Neutrophil (primary cell): ENCODE measurements around the gene MAPKAPK2.

ENCODE experiments used
- H3K27ac ChIP-seq: fragments of 200-600 bp; sonication (generic); 2 replicates; pipeline ENCODE4 v1.5.1; 2016; ENCODE audit warnings: mild to moderate bottlenecking, moderate library complexity
- H3K27me3 ChIP-seq: fragments of 200-600 bp; sonication (generic); 2 replicates; pipeline ENCODE4 v1.6.0; 2016; ENCODE audit warnings: mild to moderate bottlenecking
- H3K36me3 ChIP-seq: fragments of 200-600 bp; sonication (generic); 2 replicates; pipeline ENCODE4 v1.5.1; 2017
- H3K4me1 ChIP-seq, 2 experiments: fragments of 200-600 bp in 1 of 2; sonication (generic) in 1 of 2; 1 replicate in 1 of 2; 2 replicates in 1 of 2; pipeline versions ENCODE4 v1.5.1 to v1.6.1; 2013 to 2016; ENCODE audit warnings: low read depth in 1 of 2, low read length in 1 of 2, mild to moderate bottlenecking in 1 of 2, moderate library complexity in 1 of 2; ENCODE audit not compliant: control insufficient read depth in 1 of 2, insufficient read depth in 1 of 2
- H3K4me3 ChIP-seq, 2 experiments: fragments of 200-600 bp in 1 of 2; sonication (generic) in 1 of 2; 1 replicate in 1 of 2; 2 replicates in 1 of 2; pipeline ENCODE4 v1.5.1; 2013 to 2016; ENCODE audit warnings: low read depth in 1 of 2, low read length in 1 of 2, mild to moderate bottlenecking in 1 of 2, moderate library complexity in 1 of 2
- H3K9me3 ChIP-seq: fragments of 200-600 bp; sonication (generic); 2 replicates; pipeline ENCODE4 v1.5.1; 2016
- CTCF ChIP-seq: fragments of 200-600 bp; sonication (generic); IDR thresholded peaks from 2 replicates; pipeline ENCODE4 v1.5.1; 2016; ENCODE audit warnings: antibody characterized with exemption

MAPKAPK2 gene

GRCh38 chr1:206662396-206663092 lies 22.2 kb upstream of the MAPKAPK2 start:
- no peak for TF ChIP-seq CTCF
- H3K4me3 ChIP-seq, result no peak overlapping the region
- no peaks in the 10 kb centered on the region for H3K9me3 ChIP-seq
- peaks cover 14 to 26% of the 10 kb centered on the region in 2 experiments for H3K4me1 ChIP-seq
- peaks cover 32% of the 10 kb centered on the region for H3K27me3 ChIP-seq
- no peaks in the 10 kb centered on the region for H3K36me3 ChIP-seq
- H3K27ac ChIP-seq, result no peak overlapping the region

GRCh38 chr1:206663362-206663761 lies 21.3 kb upstream of the MAPKAPK2 start:
- no peak overlapping the region for H3K27ac ChIP-seq
- no peak for TF ChIP-seq CTCF
- no peak overlapping the region for H3K4me3 ChIP-seq
- H3K36me3 ChIP-seq, result no peaks in the 10 kb centered on the region
- no peaks in the 10 kb centered on the region for H3K9me3 ChIP-seq
- peaks cover 14 to 22% of the 10 kb centered on the region in 2 experiments for H3K4me1 ChIP-seq
- peaks cover 24% of the 10 kb centered on the region for H3K27me3 ChIP-seq

GRCh38 chr1:206663832-206664652 lies 20.7 kb upstream of the MAPKAPK2 start:
- peak; percentile 70 for TF ChIP-seq CTCF
- Histone ChIP-seq H3K27me3 (peaks cover 21% of the 10 kb centered on the region), H3K4me1 (peaks cover 14 to 16% of the 10 kb centered on the region in 2 experiments), H3K27ac (no peak overlapping the region), H3K36me3 (no peaks in the 10 kb centered on the region), H3K9me3 (no peaks in the 10 kb centered on the region), H3K4me3 (peak overlapping the region in 1 of 2 experiments; percentile 14)

- Histone ChIP-seq H3K27me3 (peaks cover 21% of the 10 kb centered on the region), H3K27ac (no peak overlapping the region), H3K4me3 (no peak overlapping the region), H3K9me3 (no peaks in the 10 kb centered on the region), H3K4me1 (peaks cover 14 to 16% of the 10 kb centered on the region in 2 experiments), H3K36me3 (no peaks in the 10 kb centered on the region)
- no peak for TF ChIP-seq CTCF
Observed at GRCh38 chr1:206664740-206665139, 20.0 kb upstream of the MAPKAPK2 start.

- TF ChIP-seq CTCF, result no peak
- H3K36me3 ChIP-seq, result no peaks in the 10 kb centered on the region
- H3K27ac ChIP-seq, result no peak overlapping the region
- H3K9me3 ChIP-seq, result no peaks in the 10 kb centered on the region
- no peak overlapping the region for H3K4me3 ChIP-seq
- peaks cover 14 to 16% of the 10 kb centered on the region in 2 experiments for H3K4me1 ChIP-seq
- H3K27me3 ChIP-seq, result peaks cover 21% of the 10 kb centered on the region
Observed at GRCh38 chr1:206666031-206666561, 18.6 kb upstream of the MAPKAPK2 start.
